Ascending aorta (tissue), 2 donors: Measurements from ENCODE around the gene PIEZO1. TPM values are rescaled to one million over a fixed set of nuclear protein-coding genes. Genes with fewer than 3 reads are reported as not detected.
"Not testable (repeated sequence)": the region's sequence is repeated elsewhere in the genome, so short reads cannot be mapped to it uniquely, and the experiment has no call there.

Experiments
- DNase-seq, 2 donors: peaks; one replicate each; pipeline ENCODE4 v3.0.0-alpha.2; 2019; ENCODE audit warnings: low spot score in 2 of 2
- H3K27ac ChIP-seq, 2 donors: fragments of 200-600 bp; sonication (generic); one replicate each; pipeline ENCODE4 v1.5.1; 2016 to 2017; ENCODE audit warnings: mild to moderate bottlenecking in 1 of 2
- H3K27me3 ChIP-seq: fragments of 200-600 bp; sonication (generic); one replicate; pipeline ENCODE4 v1.5.1; 2017
- H3K36me3 ChIP-seq, 2 donors: fragments of 200-600 bp; sonication (generic); one replicate each; pipeline ENCODE4 v1.5.1; 2016
- H3K4me1 ChIP-seq, 2 donors: fragments of 200-600 bp; sonication (generic); one replicate each; pipeline ENCODE4 v1.5.1; 2016 to 2017; ENCODE audit warnings: mild to moderate bottlenecking in 1 of 2
- H3K4me3 ChIP-seq, 2 donors: fragments of 200-600 bp; sonication (generic); one replicate each; pipeline ENCODE4 v1.5.1; 2016 to 2017; ENCODE audit warnings: mild to moderate bottlenecking in 1 of 2
- H3K9me3 ChIP-seq, 2 donors: fragments of 200-600 bp; sonication (generic); one replicate each; pipeline ENCODE4 v1.5.1; 2016
- CTCF ChIP-seq, 3 experiments: fragments of 200-600 bp in 2 of 3; fragments of 450-650 bp in 1 of 3; sonication (generic) in 2 of 3; IDR thresholded peaks; one replicate each; pipeline ENCODE4 v1.5.1; 2016 to 2019; ENCODE audit warnings: antibody characterized with exemption in 3 of 3, mild to moderate bottlenecking in 1 of 3, moderate library complexity in 1 of 3
- intact Hi-C: fragments of 100-400 bp; cut with DNase I; formaldehyde crosslinking; loops from one replicate; pipeline ENCODE4 v1.15.1; 2023
- total RNA-seq: library from RNA; depleted of rRNA; stranded (reverse); fragments of >200 nt; gene quantifications from one replicate; pipeline ENCODE4 v1.1.0, GENCODE V29; 2016

PIEZO1 gene
- total RNA-seq, 1 donor from 2014 or later: 428 TPM

GRCh38 chr16:88773812-88774291, 11.2 kb downstream of the PIEZO1 start:
- Histone ChIP-seq H3K4me3 (no peak overlapping the region), H3K4me1 (peaks cover 16 to 24% of the 10 kb centered on the region in 2 donors), H3K27me3 (no peaks in the 10 kb centered on the region), H3K9me3 (no peaks in the 10 kb centered on the region), H3K36me3 (no peaks in the 10 kb centered on the region), H3K27ac (peak overlapping the region; percentile 51 to 59)
- no peak for TF ChIP-seq CTCF (IDR thresholded peaks at IDR 0.05)
- intact Hi-C loops: no loop called here
- DNase-seq: no peak

GRCh38 chr16:88772871-88773811, 11.9 kb downstream of the PIEZO1 start:
- intact Hi-C loops: no loop called here

GRCh38 chr16:88771781-88772180, 13.2 kb downstream of the PIEZO1 start:
- H3K27me3 ChIP-seq, intact Hi-C loops, H3K4me3 ChIP-seq, H3K36me3 ChIP-seq, H3K9me3 ChIP-seq, H3K27ac ChIP-seq, DNase-seq: not testable (repeated sequence)
- peaks cover 26 to 39% of the 10 kb centered on the region in 2 donors for H3K4me1 ChIP-seq

More at GRCh38 chr16:88772871-88773811, 11.9 kb downstream of the PIEZO1 start:
- DNase-seq: peak; percentile 26 to 82
- H3K27ac ChIP-seq: peak overlapping the region; percentile 51 to 59
- H3K27me3 ChIP-seq: no peaks in the 10 kb centered on the region
- no peaks in the 10 kb centered on the region for H3K36me3 ChIP-seq
- H3K9me3 ChIP-seq: no peaks in the 10 kb centered on the region
- H3K4me3 ChIP-seq: no peak overlapping the region
- H3K4me1 ChIP-seq: peaks cover 22 to 31% of the 10 kb centered on the region in 2 donors
- TF ChIP-seq CTCF (IDR thresholded peaks at IDR 0.05): no peak

- intact Hi-C loops: no loop called here
- H3K4me1 ChIP-seq: peaks cover 26 to 39% of the 10 kb centered on the region in 2 donors
- no peak for TF ChIP-seq CTCF (IDR thresholded peaks at IDR 0.05)
- no peaks in the 10 kb centered on the region for H3K27me3 ChIP-seq
- H3K27ac ChIP-seq: no peak overlapping the region
- DNase-seq: no peak
- H3K36me3 ChIP-seq: no peaks in the 10 kb centered on the region
- no peaks in the 10 kb centered on the region for H3K9me3 ChIP-seq
- H3K4me3 ChIP-seq: no peak overlapping the region
Observed at GRCh38 chr16:88771294-88771772, 13.7 kb downstream of the PIEZO1 start.

- no peak overlapping the region for H3K4me3 ChIP-seq
Observed at GRCh38 chr16:88770461-88771293, 14.3 kb downstream of the PIEZO1 start.

More at GRCh38 chr16:88770461-88771293, 14.3 kb downstream of the PIEZO1 start:
- Histone ChIP-seq H3K27ac (no peak overlapping the region), H3K27me3 (no peaks in the 10 kb centered on the region), H3K4me1 (peaks cover 26 to 39% of the 10 kb centered on the region in 2 donors), H3K9me3 (no peaks in the 10 kb centered on the region), H3K36me3 (no peaks in the 10 kb centered on the region)
- intact Hi-C loops: no loop called here
- no peak for TF ChIP-seq CTCF (IDR thresholded peaks at IDR 0.05)
- no peak for DNase-seq
